Transverse colon (tissue), 4 donors: Measurements from ENCODE around the gene TRABD2A.

Source experiments
- POLR2A ChIP-seq: fragments of 450-650 bp; IDR thresholded peaks from one replicate; pipeline ENCODE4 v1.6.1; 2016; ENCODE audit warnings: antibody characterized with exemption, mild to moderate bottlenecking, moderate library complexity
- POLR2AphosphoS5 ChIP-seq, 3 donors: sonication (generic); formaldehyde crosslinking; IDR thresholded peaks; one replicate each; pipeline ENCODE4 v1.6.1; 2016; ENCODE audit warnings: antibody characterized with exemption in 3 of 3
- TF ChIP-seq, protein P1 (sequence below), 5 experiments: fragments of 200-600 bp in 3 of 5; fragments of 450-650 bp in 2 of 5; sonication (generic) in 3 of 5; IDR thresholded peaks; 1 replicate in 2 of 5; 2 replicates in 3 of 5; pipeline ENCODE4 v1.5.1; 2016 to 2017; ENCODE audit warnings: antibody characterized with exemption in 5 of 5, inconsistent platforms in 3 of 5, mild to moderate bottlenecking in 2 of 5, moderate library complexity in 1 of 5

DNA sequence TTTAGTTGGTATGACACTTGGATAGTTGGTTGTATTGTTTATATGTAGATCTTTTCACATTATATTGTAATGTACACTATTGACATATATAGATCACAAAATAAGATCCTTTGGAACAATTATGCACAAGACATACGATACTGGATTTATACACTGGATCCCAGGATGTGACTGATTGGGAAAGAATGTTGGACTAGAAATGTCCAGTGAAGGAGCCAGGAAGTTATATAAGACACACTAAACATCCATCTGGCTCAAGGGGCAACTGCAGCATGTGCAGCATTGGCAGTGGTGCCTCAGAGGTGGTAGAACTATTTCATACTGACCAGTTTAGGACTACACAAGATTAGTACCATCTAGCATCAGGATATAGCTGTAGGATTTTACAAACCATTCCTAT lies 104.9 kb downstream of the TRABD2A start:
- TF ChIP-seq POLR2A (no peak), POLR2AphosphoS5 (IDR thresholded peaks at IDR 0.05) (no peak)
- TF ChIP-seq, protein P1, sequence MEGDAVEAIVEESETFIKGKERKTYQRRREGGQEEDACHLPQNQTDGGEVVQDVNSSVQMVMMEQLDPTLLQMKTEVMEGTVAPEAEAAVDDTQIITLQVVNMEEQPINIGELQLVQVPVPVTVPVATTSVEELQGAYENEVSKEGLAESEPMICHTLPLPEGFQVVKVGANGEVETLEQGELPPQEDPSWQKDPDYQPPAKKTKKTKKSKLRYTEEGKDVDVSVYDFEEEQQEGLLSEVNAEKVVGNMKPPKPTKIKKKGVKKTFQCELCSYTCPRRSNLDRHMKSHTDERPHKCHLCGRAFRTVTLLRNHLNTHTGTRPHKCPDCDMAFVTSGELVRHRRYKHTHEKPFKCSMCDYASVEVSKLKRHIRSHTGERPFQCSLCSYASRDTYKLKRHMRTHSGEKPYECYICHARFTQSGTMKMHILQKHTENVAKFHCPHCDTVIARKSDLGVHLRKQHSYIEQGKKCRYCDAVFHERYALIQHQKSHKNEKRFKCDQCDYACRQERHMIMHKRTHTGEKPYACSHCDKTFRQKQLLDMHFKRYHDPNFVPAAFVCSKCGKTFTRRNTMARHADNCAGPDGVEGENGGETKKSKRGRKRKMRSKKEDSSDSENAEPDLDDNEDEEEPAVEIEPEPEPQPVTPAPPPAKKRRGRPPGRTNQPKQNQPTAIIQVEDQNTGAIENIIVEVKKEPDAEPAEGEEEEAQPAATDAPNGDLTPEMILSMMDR (IDR thresholded peaks at IDR 0.05), result no peak
